Astrocyte (in vitro differentiated cells and primary cell): ENCODE results near the gene PLCH2. TPM values are rescaled to one million over a fixed set of nuclear protein-coding genes. Genes with fewer than 3 reads are reported as not detected.

Experiments
- DNase-seq: peaks from one replicate; pipeline ENCODE4 v3.0.0-alpha.2; 2010; ENCODE audit warnings: low read depth
- FAIRE-seq: peaks from 2 replicates; lab custom pipeline; 2011; peaks lifted over from hg19 to GRCh38; lab: Jason Lieb, UNC
- H2AFZ ChIP-seq: 2 replicates; pipeline ENCODE4 v1.6.0; 2012; ENCODE audit warnings: low read depth, low read length, inconsistent platforms
- H3K27ac ChIP-seq: 2 replicates; pipeline ENCODE4 v1.5.1; 2011; ENCODE audit warnings: low read depth, low read length, inconsistent platforms
- H3K27me3 ChIP-seq: 2 replicates; pipeline ENCODE4 v1.6.0; 2011; ENCODE audit warnings: low read length, inconsistent platforms; ENCODE audit not compliant: insufficient read depth
- H3K36me3 ChIP-seq: 2 replicates; pipeline ENCODE4 v1.5.1; 2011; ENCODE audit warnings: low read length, inconsistent platforms; ENCODE audit not compliant: insufficient read depth
- H3K4me1 ChIP-seq: 2 replicates; pipeline ENCODE4 v1.5.1; 2011; ENCODE audit warnings: low read length, inconsistent platforms; ENCODE audit not compliant: insufficient read depth
- H3K4me2 ChIP-seq: 2 replicates; pipeline ENCODE4 v1.6.0; 2012; ENCODE audit warnings: low read length, inconsistent platforms
- H3K4me3 ChIP-seq: 2 replicates; pipeline ENCODE4 v1.5.1; 2011; ENCODE audit warnings: low read depth, mild to moderate bottlenecking, low read length, inconsistent platforms; ENCODE audit not compliant: insufficient read depth
- H3K79me2 ChIP-seq: 2 replicates; pipeline ENCODE4 v1.6.0; 2012; ENCODE audit warnings: mild to moderate bottlenecking, low read length, inconsistent platforms; ENCODE audit not compliant: insufficient read depth
- H3K9ac ChIP-seq: 2 replicates; pipeline ENCODE4 v1.6.0; 2012; ENCODE audit warnings: mild to moderate bottlenecking, low read length, inconsistent platforms
- H3K9me3 ChIP-seq: 2 replicates; pipeline ENCODE4 v1.5.1; 2012; ENCODE audit warnings: low read depth, mild to moderate bottlenecking, low read length, inconsistent platforms; ENCODE audit not compliant: insufficient read depth
- H4K20me1 ChIP-seq: 2 replicates; pipeline ENCODE4 v1.6.0; 2012; ENCODE audit warnings: low read length, inconsistent platforms; ENCODE audit not compliant: insufficient read depth
- H3K27ac Mint-ChIP-seq: one replicate; pipeline ENCODE4 v1.8.0; 2021; ENCODE audit warnings: mild to moderate bottlenecking, mixed read lengths; ENCODE audit not compliant: unreplicated experiment
- H3K27me3 Mint-ChIP-seq: one replicate; pipeline ENCODE4 v1.8.0; 2021; ENCODE audit warnings: low read depth, mixed read lengths; ENCODE audit not compliant: unreplicated experiment
- H3K36me3 Mint-ChIP-seq: one replicate; pipeline ENCODE4 v1.8.0; 2021; ENCODE audit warnings: low read depth, mixed read lengths; ENCODE audit not compliant: unreplicated experiment
- H3K4me1 Mint-ChIP-seq: one replicate; pipeline ENCODE4 v1.8.0; 2021; ENCODE audit warnings: low read depth, mixed read lengths; ENCODE audit not compliant: unreplicated experiment
- H3K4me3 Mint-ChIP-seq: one replicate; pipeline ENCODE4 v1.8.0; 2021; ENCODE audit warnings: mild to moderate bottlenecking, moderate library complexity, mixed read lengths; ENCODE audit not compliant: unreplicated experiment
- H3K9me3 Mint-ChIP-seq: one replicate; pipeline ENCODE4 v1.8.0; 2021; ENCODE audit warnings: mild to moderate bottlenecking, mixed read lengths; ENCODE audit not compliant: unreplicated experiment
- EZH2 ChIP-seq: IDR thresholded peaks from 2 replicates; pipeline ENCODE4 v1.6.1; 2012; ENCODE audit warnings: mild to moderate bottlenecking, low read length, inconsistent platforms; ENCODE audit not compliant: insufficient read depth
- total RNA-seq: library from RNA; stranded (reverse); gene quantifications from 2 replicates; pipeline ENCODE4 v1.2.1, GENCODE V29; 2021
- TF ChIP-seq, protein P1 (sequence below): IDR thresholded peaks from 2 replicates; pipeline ENCODE4 v1.5.1; 2011; ENCODE audit warnings: low read depth, mild to moderate bottlenecking, inconsistent platforms, low read length, moderate library complexity; ENCODE audit not compliant: insufficient read depth

PLCH2 gene
- total RNA-seq, 1 donor from 2014 or later, result 2.0 TPM

DNA sequence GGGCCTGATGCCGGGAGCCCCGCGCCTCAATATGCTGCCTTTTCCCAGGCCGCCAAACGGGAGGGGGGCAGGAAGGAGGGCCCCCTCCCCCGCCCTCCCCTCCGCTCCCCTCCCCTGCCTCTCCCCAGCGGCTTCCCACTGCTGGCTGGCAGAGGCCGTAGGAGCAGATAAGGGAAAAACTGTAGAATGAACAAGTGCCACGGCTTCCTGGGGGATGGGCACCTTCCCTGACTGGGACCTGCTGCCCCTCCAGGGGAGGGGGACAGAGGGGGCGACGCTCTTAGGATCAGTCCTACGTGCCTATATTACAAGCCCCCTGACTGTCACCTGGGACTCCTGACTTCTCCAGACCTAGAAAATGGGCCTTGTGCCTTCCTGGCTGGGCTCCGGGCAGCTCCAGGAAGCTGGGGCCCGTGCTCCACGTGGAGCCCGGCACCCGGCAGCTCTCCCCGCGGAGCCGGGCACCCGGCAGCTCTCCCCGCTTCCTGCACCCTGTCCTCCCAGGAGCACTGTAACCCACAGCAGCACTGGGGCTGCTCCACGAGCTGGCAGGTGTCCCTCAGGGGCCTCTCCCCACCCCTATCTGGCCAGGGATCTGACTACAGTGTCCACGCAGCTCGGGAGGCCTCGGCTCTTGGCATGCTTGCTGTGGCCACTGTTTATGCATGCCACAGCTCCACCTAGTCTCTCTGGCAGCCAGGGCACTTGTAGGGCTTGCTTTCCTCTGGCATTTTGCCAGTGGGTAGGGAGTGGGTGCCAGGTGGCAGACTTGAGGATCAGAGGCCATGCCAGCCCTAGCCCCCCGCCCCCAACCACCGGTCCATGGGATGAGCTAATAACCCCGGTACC lies 54.6 kb downstream of the PLCH2 start:
- Histone ChIP-seq H3K9ac (no peak overlapping the region), H3K36me3 (no peaks in the 10 kb centered on the region), H3K27me3 (peaks cover 6% of the 10 kb centered on the region), H3K4me3 (no peak overlapping the region), H4K20me1 (peaks cover 2% of the 10 kb centered on the region), H2AFZ (peak overlapping the region; percentile 18), H3K9me3 (no peaks in the 10 kb centered on the region), H3K4me1 (peaks cover 43% of the 10 kb centered on the region), H3K27ac (no peak overlapping the region), H3K79me2 (peaks cover 2% of the 10 kb centered on the region), H3K4me2 (no peak overlapping the region)
- H3K9me3 Mint-ChIP-seq, result no peaks in the 10 kb centered on the region
- H3K27me3 Mint-ChIP-seq, result peaks cover 33% of the 10 kb centered on the region
- FAIRE-seq (no peak), DNase-seq (no peak)
- no peak overlapping the region for H3K27ac Mint-ChIP-seq
- H3K4me1 Mint-ChIP-seq, result peaks cover 10% of the 10 kb centered on the region
- H3K4me3 Mint-ChIP-seq, result no peak overlapping the region
- no peak for TF ChIP-seq EZH2
- TF ChIP-seq, protein P1, sequence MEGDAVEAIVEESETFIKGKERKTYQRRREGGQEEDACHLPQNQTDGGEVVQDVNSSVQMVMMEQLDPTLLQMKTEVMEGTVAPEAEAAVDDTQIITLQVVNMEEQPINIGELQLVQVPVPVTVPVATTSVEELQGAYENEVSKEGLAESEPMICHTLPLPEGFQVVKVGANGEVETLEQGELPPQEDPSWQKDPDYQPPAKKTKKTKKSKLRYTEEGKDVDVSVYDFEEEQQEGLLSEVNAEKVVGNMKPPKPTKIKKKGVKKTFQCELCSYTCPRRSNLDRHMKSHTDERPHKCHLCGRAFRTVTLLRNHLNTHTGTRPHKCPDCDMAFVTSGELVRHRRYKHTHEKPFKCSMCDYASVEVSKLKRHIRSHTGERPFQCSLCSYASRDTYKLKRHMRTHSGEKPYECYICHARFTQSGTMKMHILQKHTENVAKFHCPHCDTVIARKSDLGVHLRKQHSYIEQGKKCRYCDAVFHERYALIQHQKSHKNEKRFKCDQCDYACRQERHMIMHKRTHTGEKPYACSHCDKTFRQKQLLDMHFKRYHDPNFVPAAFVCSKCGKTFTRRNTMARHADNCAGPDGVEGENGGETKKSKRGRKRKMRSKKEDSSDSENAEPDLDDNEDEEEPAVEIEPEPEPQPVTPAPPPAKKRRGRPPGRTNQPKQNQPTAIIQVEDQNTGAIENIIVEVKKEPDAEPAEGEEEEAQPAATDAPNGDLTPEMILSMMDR, result no peak
- H3K36me3 Mint-ChIP-seq, result no peaks in the 10 kb centered on the region

DNA sequence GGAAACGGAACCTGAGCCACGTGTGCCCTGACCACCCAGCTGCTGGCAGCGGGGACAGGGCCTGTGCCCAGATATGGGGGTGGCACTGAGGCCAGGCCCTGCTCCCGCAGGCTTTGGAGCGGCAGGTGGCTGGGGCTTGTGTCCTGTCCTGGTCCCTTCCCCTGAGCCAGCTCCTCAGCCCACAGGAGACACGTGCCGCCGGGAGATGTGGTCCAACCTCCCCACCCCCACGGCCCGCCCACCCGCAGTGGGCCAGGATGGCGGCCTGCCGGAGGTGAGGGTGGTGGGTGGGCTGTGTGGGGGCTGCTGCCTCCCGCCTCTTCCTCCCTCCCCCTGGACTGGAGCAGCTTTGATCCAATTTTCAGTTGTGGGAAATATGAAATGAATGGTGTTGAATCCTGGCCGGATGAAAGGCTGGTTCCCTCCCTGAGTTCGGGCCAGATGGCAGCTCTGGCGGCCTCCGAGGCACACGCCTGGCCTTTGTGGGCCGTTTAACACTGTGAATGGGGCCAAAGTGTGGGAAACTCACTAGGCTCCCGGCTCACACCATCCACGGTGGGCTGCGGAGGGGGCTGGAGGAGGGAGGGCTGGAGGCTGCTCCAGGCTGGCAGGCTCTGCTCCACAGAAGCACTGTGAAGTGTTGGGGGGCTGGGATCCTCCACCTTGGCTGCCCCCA lies 56.5 kb downstream of the PLCH2 start:
- Mint-ChIP-seq H3K9me3 (no peaks in the 10 kb centered on the region), H3K4me1 (peaks cover 10% of the 10 kb centered on the region), H3K27ac (peak overlapping the region; percentile 47), H3K36me3 (no peaks in the 10 kb centered on the region), H3K27me3 (peaks cover 39% of the 10 kb centered on the region), H3K4me3 (no peak overlapping the region)
- no peak overlapping the region for H3K4me3 ChIP-seq
- no peaks in the 10 kb centered on the region for H3K9me3 ChIP-seq
- no peaks in the 10 kb centered on the region for H3K36me3 ChIP-seq
- DNase-seq (no peak), FAIRE-seq (no peak)
- no peaks in the 10 kb centered on the region for H4K20me1 ChIP-seq
- peaks cover 40% of the 10 kb centered on the region for H3K4me1 ChIP-seq
- no peaks in the 10 kb centered on the region for H3K79me2 ChIP-seq
- peak overlapping the region; percentile 71 for H3K4me2 ChIP-seq
- peak overlapping the region; percentile 56 for H2AFZ ChIP-seq
- peak overlapping the region; percentile 15 for H3K9ac ChIP-seq
- H3K27me3 ChIP-seq, result peaks cover 6% of the 10 kb centered on the region
- TF ChIP-seq, protein P1, result no peak
- TF ChIP-seq EZH2, result peak; percentile 15
- H3K27ac ChIP-seq, result peak overlapping the region; percentile 21
